NCI-H128 (cell line): ENCODE results near the gene SHISAL2A.

Experiments used
- DNase-seq: peaks from one replicate; lab custom pipeline; 2025; ENCODE audit not compliant: unreplicated experiment; lab: John Stamatoyannopoulos, UW

SHISAL2A gene

DNA sequence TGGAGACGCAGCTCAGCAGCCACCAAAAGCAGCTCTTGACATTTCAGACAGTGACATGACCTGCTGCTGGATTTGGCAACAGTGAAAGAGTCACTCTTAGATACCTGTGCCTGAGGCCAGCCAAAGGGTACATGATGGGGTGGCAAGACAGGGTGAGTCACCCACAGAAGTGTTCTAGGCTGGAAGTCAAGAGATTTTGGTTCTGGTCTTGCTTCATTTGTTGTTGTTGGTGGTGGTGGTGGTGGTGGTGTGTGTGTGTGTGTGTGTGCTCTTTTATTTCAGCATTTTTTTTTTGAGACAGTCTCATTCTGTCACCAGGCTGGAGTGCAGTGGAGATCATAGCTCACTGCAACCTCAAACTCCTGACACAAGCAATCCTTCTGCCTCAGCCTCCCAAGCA, 25.8 kb downstream of the SHISAL2A start:
- no peak for DNase-seq

DNA sequence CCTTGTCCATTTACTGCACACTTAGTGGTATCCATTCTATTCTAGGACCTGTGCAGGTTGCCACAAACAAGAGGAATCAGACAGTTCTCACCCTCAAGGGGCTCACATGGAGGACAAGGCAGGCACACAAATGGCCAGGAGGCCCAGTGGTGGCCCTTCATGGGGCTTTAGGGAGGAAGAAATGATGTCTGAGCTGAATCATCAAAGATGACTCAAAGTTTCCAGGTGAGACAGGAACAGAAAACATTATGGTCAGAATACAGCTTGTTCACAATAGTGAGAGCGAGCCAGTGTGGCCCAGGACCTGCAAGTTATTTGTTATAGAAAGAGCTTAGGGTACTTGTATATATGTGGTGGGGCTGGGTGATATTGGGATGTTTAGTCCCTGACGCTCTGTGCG, 26.4 kb downstream of the SHISAL2A start:
- DNase-seq: no peak

DNA sequence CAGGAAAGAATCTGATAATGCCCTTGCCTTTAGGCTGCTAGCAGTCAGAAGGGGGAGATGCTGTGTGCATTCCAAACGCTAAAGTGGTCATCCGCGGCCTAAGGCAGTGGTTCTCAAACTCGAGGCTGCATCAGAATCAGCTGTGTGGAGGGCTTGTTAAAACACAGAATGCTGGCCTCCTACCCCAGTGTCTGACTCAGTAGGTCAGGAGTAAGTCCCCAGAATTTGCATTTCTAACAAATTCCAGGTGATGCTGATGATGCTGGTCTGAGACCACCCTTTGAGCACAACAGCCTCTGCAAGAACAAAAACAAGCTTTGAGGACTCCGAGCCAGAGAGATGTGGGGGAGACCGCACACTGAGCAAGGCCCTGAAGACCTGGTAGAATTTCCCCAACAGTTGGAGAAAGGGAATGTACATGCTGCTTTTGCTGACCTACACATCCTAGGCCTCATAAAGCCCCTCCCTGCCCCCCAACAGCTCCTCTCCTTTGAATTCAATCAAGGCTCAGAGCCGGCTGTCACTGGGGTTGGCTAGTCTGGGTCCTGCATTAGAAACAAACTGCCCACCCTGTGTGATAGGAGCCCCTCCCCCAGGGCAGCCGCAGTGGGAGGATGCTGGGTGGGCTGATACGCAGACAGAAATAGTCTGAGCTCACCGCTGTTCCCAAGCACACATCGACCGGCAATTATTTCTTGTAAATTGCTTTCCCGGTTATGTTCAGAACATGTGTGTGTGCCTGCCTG, 27.1 kb downstream of the SHISAL2A start:
- no peak for DNase-seq

DNA sequence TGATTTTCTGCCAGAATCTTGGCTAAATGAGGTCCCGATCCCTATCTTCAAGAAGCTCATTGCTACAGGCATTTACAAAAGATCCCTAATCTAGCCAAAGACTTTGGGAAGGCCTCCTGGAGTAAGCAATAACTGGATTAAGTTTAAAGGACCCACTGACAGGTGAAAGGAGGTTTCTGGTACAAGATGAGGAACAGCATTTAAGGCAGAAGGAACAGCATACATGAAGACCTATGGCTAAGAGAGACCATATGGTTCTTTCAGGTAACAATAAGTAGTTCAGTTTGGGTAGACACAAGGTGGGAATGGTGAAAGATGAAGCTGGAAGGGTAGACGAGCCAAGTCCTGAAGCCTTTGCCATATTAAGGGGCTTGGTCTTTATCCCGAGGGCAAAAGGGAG, 27.8 kb downstream of the SHISAL2A start:
- no peak for DNase-seq

DNA sequence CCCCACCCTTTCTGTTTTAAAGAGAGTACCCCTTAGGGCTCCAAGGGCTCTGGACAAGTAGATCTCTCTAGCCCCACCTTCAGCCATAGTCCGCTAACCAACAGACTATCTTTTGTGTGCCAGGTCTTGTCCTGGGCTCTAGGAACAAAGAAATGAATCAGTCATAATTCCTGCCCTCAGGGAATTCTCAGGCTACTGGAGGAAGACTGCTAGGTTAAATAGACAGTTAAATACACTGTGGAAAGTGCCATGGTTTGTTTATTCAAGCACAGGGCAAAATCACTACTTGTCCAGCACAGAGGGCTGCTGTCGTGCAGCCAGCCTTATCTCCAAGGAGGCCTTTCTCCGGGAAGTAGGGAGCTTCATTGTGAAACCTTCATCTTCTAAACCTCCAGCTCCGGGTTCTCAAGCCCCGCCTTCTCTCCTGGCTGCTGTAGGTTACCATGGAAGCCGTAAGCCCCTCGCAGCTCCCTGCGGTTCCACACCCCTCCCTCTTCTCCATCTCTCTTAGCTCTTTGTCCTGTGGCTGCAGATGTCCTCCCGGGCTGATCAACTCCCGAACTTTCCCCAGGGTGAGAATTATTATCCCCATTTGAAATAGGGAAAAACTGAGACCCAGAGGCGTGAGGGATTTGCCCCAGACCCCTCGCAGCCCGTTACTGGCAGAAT, 29.8 kb downstream of the SHISAL2A start:
- DNase-seq: no peak

DNA sequence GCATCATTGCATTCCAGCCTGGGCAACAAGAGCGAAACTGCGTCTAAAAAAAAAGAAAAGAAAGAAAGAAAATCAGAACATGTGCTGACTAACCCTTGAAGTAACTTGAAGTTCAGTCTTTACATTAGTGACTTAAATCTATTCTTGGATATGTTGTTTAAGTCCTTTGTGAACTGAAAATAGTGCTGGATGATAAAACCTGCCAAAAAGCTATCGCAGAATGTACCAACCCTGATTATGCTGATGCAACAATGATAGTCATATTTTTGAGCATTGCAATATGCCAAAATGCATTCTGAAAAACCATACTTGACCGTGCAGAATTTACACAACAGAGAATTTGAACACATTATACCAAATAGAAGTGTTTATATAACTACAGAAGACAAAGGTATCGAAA, 30.7 kb downstream of the SHISAL2A start:
- no peak for DNase-seq

DNA sequence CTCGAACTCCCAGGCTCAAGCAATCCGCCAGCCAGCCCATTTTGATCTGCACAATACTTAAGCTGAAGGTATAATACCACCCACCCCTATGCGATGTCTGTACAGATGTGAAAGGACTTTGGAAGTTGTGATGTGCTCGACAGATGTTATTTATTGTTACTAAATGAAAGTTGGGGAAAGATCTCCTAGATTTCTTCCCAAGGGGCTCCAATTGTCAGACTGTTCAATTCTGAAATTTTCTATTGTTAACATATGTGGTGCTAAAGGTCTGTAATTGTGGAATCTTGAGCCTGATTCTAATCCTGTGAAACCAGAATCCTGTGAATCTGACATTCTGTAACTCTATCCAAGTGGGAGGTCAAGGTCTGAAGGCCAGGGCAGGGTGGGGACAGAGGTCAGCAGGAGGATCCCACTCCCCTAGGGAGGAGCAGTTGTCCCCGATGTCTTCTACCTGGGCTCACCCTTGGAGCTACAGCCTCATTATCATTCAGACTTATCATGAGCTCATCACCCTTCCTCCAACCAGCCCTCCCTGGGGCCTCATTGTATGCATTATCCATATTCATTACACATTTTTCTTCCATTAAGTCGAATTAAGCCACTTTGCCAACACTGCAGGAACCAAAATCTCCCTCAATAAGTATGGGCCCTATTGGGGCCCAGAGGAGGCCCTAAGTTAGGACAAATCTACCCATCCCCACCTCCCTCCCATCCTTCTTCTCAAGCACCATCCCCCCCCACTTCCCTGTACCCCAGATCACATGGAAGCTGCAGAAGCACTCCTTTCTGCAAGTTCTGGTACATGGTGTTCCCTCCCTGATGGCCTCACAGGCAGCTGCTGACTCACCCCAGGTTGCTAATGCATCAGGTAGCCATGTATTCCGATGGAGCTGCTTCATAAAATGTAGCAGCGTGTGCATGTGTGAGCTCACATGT, 32.3 kb downstream of the SHISAL2A start:
- no peak for DNase-seq

DNA sequence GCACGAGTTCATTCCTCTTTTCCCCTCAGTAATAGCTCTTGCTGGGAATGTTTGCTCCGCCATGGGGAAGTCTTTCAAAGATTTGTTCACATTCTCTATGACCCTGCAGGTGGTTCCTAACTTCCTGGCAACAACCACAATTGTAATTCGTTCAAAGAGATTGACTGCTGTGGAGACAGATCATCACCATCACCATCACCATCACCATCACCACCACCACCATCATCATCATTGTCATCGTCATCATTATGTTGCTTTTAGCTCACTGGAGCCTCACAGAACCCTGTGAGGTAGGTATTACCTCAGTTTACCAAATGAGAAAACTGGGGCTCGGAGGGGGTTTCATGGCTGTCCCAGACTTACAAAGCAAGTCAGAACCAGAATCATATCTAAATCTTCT, 34.3 kb downstream of the SHISAL2A start:
- DNase-seq: no peak

DNA sequence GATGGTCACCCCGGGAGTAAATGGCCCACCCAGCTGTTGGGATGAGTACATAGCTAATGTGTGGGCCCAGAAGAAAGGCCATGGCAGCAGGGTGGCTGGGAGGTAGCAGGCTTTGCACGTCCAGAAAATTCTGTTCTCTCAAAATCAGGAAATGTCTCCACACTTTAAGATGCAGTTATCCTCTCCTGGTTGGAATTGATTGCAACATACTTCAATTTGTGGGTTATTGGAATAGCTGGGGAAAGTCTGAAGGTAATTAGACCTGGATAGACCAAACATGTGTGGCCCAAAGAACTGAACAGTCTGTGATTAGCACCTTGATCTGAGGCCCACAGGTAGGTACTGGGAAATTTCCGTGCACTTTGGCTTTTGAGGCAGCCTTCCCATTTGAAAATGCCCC, 35.0 kb downstream of the SHISAL2A start:
- no peak for DNase-seq

DNA sequence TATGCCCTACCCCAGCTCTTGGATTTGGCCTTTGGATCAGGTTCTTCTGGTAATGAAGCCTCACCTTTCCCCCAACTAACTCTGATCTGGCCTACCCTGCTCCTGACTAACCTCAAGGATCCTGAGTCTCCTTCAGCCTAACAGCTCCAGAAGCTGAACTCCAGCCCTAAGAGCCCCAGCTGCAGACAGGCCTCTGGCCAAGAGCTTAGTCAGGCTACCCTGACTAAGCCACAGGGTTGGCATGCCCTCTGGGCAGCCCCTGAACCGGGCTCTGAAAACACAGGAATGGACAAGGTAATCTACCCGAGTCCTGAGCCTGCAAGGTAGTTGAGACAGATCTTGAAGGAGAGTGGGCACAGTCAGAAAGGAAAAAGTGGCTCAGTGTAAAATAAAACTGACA, 35.7 kb downstream of the SHISAL2A start:
- DNase-seq: no peak

DNA sequence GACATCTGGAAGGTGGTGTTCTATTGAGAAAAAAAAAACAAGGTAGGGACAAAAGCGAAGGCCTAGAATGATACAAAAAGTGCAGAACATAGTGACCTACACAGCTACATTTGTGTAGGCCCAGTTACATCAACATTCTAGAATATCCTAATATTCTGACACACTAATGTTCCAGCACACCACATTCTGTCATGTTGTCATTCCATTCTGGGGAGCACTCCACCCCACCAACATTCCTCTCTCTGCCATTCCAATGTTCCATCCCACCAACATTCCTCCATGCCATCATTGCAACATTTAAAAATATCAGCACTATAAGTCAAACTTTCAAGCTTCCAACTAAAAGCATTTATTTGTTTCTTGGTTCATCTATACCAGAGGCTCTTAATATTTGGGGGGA, 36.7 kb downstream of the SHISAL2A start:
- DNase-seq: no peak

DNA sequence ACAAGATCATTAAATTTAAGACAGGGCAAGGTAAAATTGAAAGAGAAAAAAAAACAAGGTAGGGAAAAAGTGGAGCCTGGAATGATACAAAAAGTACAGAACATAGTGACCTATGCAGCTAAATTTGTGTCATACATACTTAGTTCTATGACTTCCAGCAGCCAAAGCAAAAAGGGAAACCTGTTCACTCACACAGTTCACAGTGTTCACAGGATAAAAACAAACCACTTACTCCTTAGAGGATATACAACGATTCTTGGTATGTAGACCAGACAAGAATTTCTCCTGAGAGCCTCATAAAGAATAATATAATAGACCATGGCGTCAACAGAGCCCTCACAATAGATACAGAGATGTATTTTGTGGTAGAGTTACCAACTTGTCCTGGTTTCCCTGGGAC, 37.6 kb downstream of the SHISAL2A start:
- no peak for DNase-seq

DNA sequence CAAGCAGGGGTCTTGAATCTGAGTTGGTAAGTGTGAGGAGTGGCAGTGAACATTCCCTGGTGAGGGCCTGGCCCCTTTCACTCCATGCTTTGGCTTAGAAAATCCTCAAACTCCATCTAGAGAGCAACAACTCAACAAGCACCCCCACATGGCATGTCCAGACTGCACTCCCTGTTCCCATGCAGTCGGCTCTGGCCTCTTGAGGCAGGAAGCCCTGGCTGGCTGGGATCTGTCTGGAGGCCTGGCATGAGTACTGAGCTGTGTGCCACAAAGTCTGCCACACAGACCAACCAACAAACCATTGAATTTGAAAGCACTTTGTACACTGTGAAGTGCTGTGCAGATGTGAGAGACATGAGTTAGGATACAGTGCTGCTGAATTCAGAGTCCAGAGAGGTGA, 40.0 kb downstream of the SHISAL2A start:
- no peak for DNase-seq

DNA sequence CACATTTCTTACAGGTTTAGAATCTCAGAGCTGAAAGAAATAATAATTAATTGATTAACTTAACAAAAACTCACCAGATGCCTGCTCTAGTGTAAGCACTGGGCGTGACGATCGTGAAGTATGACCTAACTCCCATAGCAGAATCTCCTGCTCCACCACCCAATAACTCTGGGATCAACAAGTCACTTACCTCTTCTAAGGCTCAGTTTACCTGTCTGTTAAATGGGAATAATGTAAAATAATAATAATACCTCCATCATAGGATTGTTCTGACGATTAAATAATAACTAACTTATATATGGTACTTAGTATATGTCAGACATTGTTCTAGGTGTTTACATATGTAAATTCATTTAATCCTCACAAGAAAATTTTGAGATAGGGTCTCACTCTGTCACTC, 40.5 kb downstream of the SHISAL2A start:
- no peak for DNase-seq

DNA sequence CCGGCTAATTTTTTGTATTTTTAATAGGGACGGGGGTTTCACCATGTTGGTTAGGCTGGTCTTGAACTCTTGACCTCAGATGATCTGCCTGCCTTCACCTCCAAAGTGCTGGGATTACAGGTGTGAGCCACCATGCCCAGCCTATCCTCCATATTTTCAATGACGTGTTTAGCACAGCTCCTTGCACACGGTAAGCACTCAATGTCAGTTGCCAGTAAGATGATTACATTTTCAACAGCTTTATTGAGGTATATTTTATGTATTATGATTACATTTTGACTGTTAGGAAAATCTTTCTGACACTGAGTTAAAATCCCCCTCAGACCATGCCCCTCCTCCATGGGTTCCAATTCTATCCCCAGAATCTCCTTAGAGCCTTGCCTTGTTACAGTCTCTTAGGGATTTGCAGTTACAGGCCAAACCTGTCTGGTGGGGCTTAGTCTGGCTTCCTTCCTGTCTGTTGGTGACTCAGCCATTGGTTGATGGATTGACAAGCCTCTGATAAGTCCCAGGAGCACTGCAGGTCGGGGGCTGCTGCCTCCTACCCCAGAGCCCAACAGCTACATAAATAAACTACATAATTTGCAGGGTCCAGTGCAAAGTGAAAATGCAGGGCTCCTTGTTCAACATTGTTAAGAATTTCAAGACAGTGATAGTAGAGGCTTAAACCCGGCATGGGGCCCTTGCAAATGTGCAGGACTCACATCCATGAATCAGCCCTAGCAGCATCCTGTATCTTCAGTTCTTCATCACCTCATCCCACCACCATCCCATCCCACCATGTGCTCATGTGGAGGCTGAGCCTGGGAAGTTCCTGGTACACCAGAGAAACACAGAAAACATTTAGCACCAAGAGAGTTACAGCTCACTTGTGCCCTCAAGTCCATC, 41.8 kb downstream of the SHISAL2A start:
- DNase-seq: no peak

DNA sequence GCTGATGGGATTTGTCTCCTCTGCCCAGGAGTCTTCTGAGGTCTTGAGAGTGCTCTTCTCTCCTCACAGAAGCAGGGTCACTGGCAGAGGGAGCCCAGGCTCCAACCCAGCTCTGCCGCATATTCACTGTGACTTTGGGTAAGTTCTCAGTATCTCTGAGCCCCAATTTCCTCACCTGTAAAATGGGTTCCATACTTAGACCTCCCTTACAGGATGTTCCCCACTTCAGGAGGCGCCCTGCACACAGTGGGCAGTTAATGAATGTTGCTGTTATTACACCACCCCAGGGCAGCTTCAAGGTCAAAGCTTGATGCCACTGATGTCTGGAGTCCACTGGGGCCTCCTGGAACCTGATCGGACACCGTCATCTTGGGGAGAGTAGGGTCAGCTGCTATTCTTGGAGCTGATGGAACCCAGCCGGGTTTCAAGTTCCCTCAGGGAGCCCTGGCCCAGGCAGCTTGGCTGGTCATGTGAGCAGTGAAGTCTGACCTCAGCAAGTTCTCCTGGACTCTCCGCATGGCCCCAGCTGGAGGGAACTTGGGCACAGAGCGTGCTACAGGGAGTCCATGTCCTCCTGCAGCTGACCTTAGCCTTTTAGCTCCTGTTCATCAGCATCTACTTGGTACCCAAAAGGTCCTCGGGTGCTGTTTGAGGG, 43.4 kb downstream of the SHISAL2A start:
- DNase-seq: no peak

DNA sequence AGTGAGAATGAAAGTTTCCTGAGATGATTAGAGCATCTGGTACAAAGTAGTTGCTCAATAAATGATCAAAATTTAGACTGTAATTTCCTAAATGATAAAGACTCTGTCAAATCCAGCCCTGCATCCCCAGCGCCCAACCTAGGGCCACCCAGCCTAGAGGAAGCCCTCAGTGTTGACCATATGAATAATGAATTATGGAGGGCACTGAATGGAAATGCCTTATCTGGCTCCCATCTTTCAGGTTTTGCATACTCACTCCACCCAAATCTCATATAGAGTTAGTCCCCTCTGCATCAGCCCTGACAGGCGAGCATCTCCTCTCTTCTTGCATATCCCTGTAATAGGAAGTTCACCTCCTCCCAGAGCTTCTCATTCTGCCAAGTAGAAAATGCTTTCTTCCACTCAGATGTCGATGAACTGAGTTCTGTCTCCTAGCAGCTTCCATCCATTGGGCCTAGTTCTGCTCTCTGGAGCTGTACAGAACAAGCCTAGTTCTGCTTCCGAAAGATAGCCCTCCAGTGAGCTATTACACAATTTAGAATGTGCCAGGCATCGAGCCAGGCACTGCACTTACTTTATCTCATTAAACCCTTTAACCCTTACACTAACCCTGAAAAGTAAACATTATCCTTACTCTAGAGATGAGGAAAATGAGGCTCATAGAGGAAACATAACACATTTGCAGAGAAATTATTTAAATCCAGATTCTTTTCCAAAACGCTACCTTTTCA, 44.3 kb downstream of the SHISAL2A start:
- no peak for DNase-seq

DNA sequence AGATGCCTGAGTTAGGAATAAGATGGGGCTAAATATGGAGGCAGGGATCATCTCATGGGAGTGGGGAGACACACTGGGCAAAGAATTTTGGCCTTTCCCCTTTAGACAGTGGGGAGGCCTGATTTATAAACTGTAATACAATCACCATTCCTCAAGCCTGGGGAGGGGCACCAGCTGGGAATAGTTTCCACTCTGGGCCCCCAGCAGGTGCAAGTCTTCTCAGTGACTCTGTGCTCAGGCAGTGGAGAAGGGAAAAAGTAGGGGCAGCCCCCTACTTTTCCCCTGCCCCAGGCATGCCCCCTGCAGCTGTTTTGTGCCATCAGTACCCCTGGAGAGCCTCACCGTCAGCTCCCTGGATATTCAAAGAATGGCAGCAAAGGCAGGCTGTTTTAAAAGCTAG, 46.1 kb downstream of the SHISAL2A start:
- no peak for DNase-seq

DNA sequence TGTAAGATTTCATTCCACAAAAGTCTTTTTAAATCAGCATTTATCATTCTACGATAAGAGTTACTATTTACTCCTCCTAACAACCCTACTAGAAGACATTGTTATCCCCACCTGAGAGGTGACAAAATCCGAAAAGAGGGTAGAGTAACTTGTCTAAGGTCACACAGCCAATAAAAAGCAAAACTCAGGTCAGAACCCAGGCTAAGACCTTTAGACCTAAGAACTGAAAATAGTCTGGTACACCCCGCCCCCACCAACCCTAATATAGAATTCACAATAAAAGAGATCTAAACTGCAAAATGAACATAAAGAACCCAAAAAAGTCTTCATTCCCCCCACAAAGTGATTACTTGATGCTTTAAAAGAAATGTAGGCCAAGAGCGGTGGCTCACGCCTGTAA, 46.5 kb downstream of the SHISAL2A start:
- DNase-seq: no peak

DNA sequence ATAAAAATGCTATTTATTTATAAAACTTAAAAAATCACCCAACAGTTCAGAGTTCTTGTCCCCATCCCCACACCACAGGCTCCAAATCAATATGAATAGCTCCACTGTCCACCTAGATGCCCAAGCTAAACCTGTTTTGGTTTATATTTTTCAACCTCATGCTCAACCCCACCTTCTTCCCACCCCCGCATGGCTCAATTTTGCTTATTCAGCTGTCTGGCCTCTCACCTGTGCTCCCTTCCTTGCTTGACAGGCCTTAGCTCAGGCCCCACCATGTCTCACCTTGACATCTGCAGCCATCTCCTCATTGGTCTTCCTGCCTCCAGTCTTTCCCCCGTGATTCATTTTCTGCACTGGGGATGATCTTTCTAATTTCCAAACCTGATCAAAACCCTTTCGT, 47.4 kb downstream of the SHISAL2A start:
- DNase-seq: no peak
